HEK293 (cell line): ENCODE results near the gene TFR2.

Source experiments
- CTCF ChIA-PET: fragments of 350-600 bp; formaldehyde crosslinking; extraction: SDS; loops from one replicate; lab custom pipeline; 2021; ENCODE audit warnings: antibody characterized with exemption; lab: Yijun Ruan, JAX
- POLR2A ChIA-PET: fragments of 300-600 bp; formaldehyde crosslinking; extraction: SDS; loops from one replicate; lab custom pipeline; 2020; ENCODE audit warnings: antibody characterized with exemption, inconsistent platforms; lab: Yijun Ruan, JAX
- H3K27ac ChIP-seq: fragments of 200-500 bp; sonication (Bioruptor generic); 2 replicates; pipeline ENCODE4 v1.5.1; 2014; ENCODE audit warnings: low read depth, low read length, control low read depth, inconsistent platforms; ENCODE audit errors: extremely low read depth
- H3K36me3 ChIP-seq, 2 experiments: fragments of 200-500 bp in 1 of 2; sonication (Bioruptor generic) in 1 of 2; 1 replicate in 1 of 2; 2 replicates in 1 of 2; pipeline ENCODE4 v1.5.1; 2014 to 2017; ENCODE audit warnings: inconsistent platforms in 2 of 2, low read length in 2 of 2; ENCODE audit not compliant: control insufficient read depth in 2 of 2, insufficient read depth in 1 of 2
- H3K4me1 ChIP-seq: fragments of 200-500 bp; sonication (Bioruptor generic); 2 replicates; pipeline ENCODE4 v1.5.1; 2014; ENCODE audit warnings: mild to moderate bottlenecking, low read length, inconsistent platforms; ENCODE audit not compliant: control insufficient read depth, insufficient read depth
- H3K4me3 ChIP-seq: 2 replicates; pipeline ENCODE4 v1.5.1; 2011; ENCODE audit warnings: low read depth, mild to moderate bottlenecking, control low read depth, low read length, moderate library complexity
- H3K9me3 ChIP-seq: fragments of 200-500 bp; sonication (Bioruptor generic); 2 replicates; pipeline ENCODE4 v1.5.1; 2014; ENCODE audit warnings: low read depth, low read length, inconsistent platforms; ENCODE audit not compliant: control insufficient read depth, insufficient read depth
- PATZ1 ChIP-seq: fragments of 450-650 bp; formaldehyde crosslinking; IDR thresholded peaks from 2 replicates; pipeline ENCODE4 v1.5.1; 2016; ENCODE audit warnings: missing biosample characterization, missing genetic modification characterization
- PRDM10 ChIP-seq: fragments of 450-650 bp; formaldehyde crosslinking; IDR thresholded peaks from 2 replicates; pipeline ENCODE4 v1.5.1; 2016; ENCODE audit warnings: missing biosample characterization, missing genetic modification characterization
- PRDM4 ChIP-seq: fragments of 450-650 bp; formaldehyde crosslinking; IDR thresholded peaks from 2 replicates; pipeline ENCODE4 v1.5.1; 2017; ENCODE audit warnings: missing biosample characterization, missing genetic modification characterization
- REPIN1 ChIP-seq: fragments of 450-650 bp; formaldehyde crosslinking; IDR thresholded peaks from 2 replicates; pipeline ENCODE4 v1.5.1; 2017; ENCODE audit warnings: missing biosample characterization, missing genetic modification characterization, low read depth
- ZBTB6 ChIP-seq: fragments of 450-650 bp; formaldehyde crosslinking; IDR thresholded peaks from 2 replicates; pipeline ENCODE4 v1.5.1; 2017; ENCODE audit warnings: missing biosample characterization, missing genetic modification characterization
- ZNF146 ChIP-seq: fragments of 450-650 bp; formaldehyde crosslinking; IDR thresholded peaks from 2 replicates; pipeline ENCODE4 v1.5.1; 2016; ENCODE audit warnings: missing biosample characterization, missing genetic modification characterization
- ZNF2 ChIP-seq: fragments of 450-650 bp; formaldehyde crosslinking; IDR thresholded peaks from 2 replicates; pipeline ENCODE4 v1.5.1; 2016; ENCODE audit warnings: missing biosample characterization, missing genetic modification characterization
- ZNF211 ChIP-seq: fragments of 450-650 bp; formaldehyde crosslinking; IDR thresholded peaks from 2 replicates; pipeline ENCODE4 v1.5.1; 2016; ENCODE audit warnings: low read depth, missing biosample characterization, missing genetic modification characterization
- ZNF214 ChIP-seq: fragments of 450-650 bp; formaldehyde crosslinking; IDR thresholded peaks from 2 replicates; pipeline ENCODE4 v1.5.1; 2017; ENCODE audit warnings: missing biosample characterization, mild to moderate bottlenecking, missing genetic modification characterization, borderline replicate concordance
- ZNF248 ChIP-seq: fragments of 450-650 bp; formaldehyde crosslinking; IDR thresholded peaks from 2 replicates; pipeline ENCODE4 v1.5.1; 2017; ENCODE audit warnings: missing biosample characterization, missing genetic modification characterization
- ZNF274 ChIP-seq, 2 experiments: fragments of 200-500 bp in 1 of 2; fragments of 450-650 bp in 1 of 2; sonication (Bioruptor generic) in 1 of 2; formaldehyde crosslinking in 1 of 2; IDR thresholded peaks; 2 replicates each; pipeline versions ENCODE4 v1.5.1 to v1.6.1; 2014 to 2016; ENCODE audit warnings: borderline replicate concordance in 1 of 2, inconsistent platforms in 1 of 2, low read length in 1 of 2, missing biosample characterization in 1 of 2, missing genetic modification characterization in 1 of 2
- ZNF335 ChIP-seq: fragments of 450-650 bp; formaldehyde crosslinking; conservative IDR thresholded peaks from 2 replicates; pipeline ENCODE4 v1.5.1; 2016; ENCODE audit warnings: missing biosample characterization, missing genetic modification characterization
- ZNF394 ChIP-seq: fragments of 450-650 bp; formaldehyde crosslinking; IDR thresholded peaks from 2 replicates; pipeline ENCODE4 v1.5.1; 2016; ENCODE audit warnings: missing biosample characterization, missing genetic modification characterization, mild to moderate bottlenecking, moderate library complexity, borderline replicate concordance
- ZNF513 ChIP-seq: fragments of 450-650 bp; IDR thresholded peaks from 2 replicates; pipeline ENCODE4 v1.5.1; 2018; ENCODE audit warnings: missing biosample characterization, missing genetic modification characterization
- ZNF555 ChIP-seq: fragments of 450-650 bp; formaldehyde crosslinking; conservative IDR thresholded peaks from 2 replicates; pipeline ENCODE4 v1.5.1; 2017; ENCODE audit warnings: missing biosample characterization, mild to moderate bottlenecking, missing genetic modification characterization, inconsistent platforms
- ZNF571 ChIP-seq: fragments of 450-650 bp; formaldehyde crosslinking; IDR thresholded peaks from 2 replicates; pipeline ENCODE4 v1.5.0; 2017; ENCODE audit warnings: missing biosample characterization, missing genetic modification characterization
- ZNF629 ChIP-seq: fragments of 450-650 bp; formaldehyde crosslinking; IDR thresholded peaks from 2 replicates; pipeline ENCODE4 v1.5.1; 2017; ENCODE audit warnings: missing biosample characterization, missing genetic modification characterization
- ZNF660 ChIP-seq: fragments of 450-650 bp; IDR thresholded peaks from 2 replicates; pipeline ENCODE4 v1.5.1; 2018; ENCODE audit warnings: missing biosample characterization, mild to moderate bottlenecking, missing genetic modification characterization
- ZNF670 ChIP-seq: fragments of 450-650 bp; formaldehyde crosslinking; IDR thresholded peaks from 2 replicates; pipeline ENCODE4 v1.5.1; 2016; ENCODE audit warnings: missing biosample characterization, missing genetic modification characterization, low read depth
- ZNF785 ChIP-seq: fragments of 450-650 bp; formaldehyde crosslinking; IDR thresholded peaks from 2 replicates; pipeline ENCODE4 v1.5.1; 2016; ENCODE audit warnings: missing biosample characterization, missing genetic modification characterization

TFR2 gene

GRCh38 chr7:100582041-100582579 is 59.2 kb downstream of the TFR2 start (continued):
- TF ChIP-seq ZNF146 (tag by site-specific recombination) (no peak), PRDM4 (no peak), REPIN1 (tag by site-specific recombination) (no peak), ZNF248 (tag by site-specific recombination) (no peak), ZNF211 (no peak), ZNF335 (tag by site-specific recombination) (no peak), PRDM10 (no peak), ZNF214 (no peak), ZBTB6 (tag by site-specific recombination) (no peak), PATZ1 (tag by site-specific recombination) (no peak), ZNF394 (no peak)

- ChIA-PET CTCF (interaction anchor here (0.7 kb wide), 1 partner anchor 53 kb away, joined by 3 read pairs; no protein-coding TSS in a partner anchor), POLR2A (interaction anchor here (0.8 kb wide), 1 partner anchor 8 kb away, joined by 3 read pairs; no protein-coding TSS in a partner anchor)
- Histone ChIP-seq H3K27ac (no peak overlapping the region), H3K9me3 (no peaks in the 10 kb centered on the region), H3K36me3 (peaks cover 6 to 53% of the 10 kb centered on the region in 2 experiments; a peak in 2 of 3 replicates), H3K4me3 (no peak overlapping the region), H3K4me1 (peaks cover 12% of the 10 kb centered on the region)
- TF ChIP-seq ZNF629 (tag by site-specific recombination) (no peak), ZNF2 (0 out of 2 replicates have a peak, but pooled peaks have one; percentile 50), ZBTB6 (tag by site-specific recombination) (no peak), ZNF571 (tag by site-specific recombination) (0 out of 2 replicates have a peak, but pooled peaks have one; percentile 90), ZNF660 (no peak), ZNF670 (tag by site-specific recombination) (peak; percentile 83), ZNF513 (tag by site-specific recombination) (no peak), ZNF248 (tag by site-specific recombination) (peak; percentile 64; the same call in 1 of the 2 replicates), ZNF785 (tag by site-specific recombination) (peak; percentile 27; the same call in 1 of the 2 replicates), ZNF274 (IDR thresholded peaks at IDR 0.05; ENCODE audit: low read length) (no peak), ZNF274 (tag by site-specific recombination; IDR thresholded peaks at IDR 0.05; ENCODE audit: borderline replicate concordance) (no peak), ZNF214 (no peak), ZNF555 (tag by site-specific recombination) (no peak)
These were observed 60.7 kb downstream of the TFR2 start for GRCh38 chr7:100580466-100581283.
